Left ventricle myocardium inferior (tissue), 1 donor: ENCODE data around the gene RNF32. TPM values are rescaled to one million over a fixed set of nuclear protein-coding genes. Genes with fewer than 3 reads are reported as not detected.
A peak's percentile ranks its signal among the peaks of the same experiment; 100 is the strongest.

Experiments used
- DNase-seq: peaks from one replicate; pipeline ENCODE4 v3.0.0-alpha.2; 2020
- H3K27ac ChIP-seq: fragments of 200-600 bp; replicated peaks from 2 replicates; pipeline ENCODE4 v1.8.0; 2021
- H3K27me3 ChIP-seq: fragments of 200-600 bp; 2 replicates; pipeline ENCODE4 v1.8.0; 2021; ENCODE audit warnings: low read depth
- H3K36me3 ChIP-seq: fragments of 200-600 bp; 2 replicates; pipeline ENCODE4 v1.8.0; 2021
- H3K4me1 ChIP-seq: fragments of 200-600 bp; 2 replicates; pipeline ENCODE4 v1.8.0; 2021
- H3K4me3 ChIP-seq: fragments of 200-600 bp; 2 replicates; pipeline ENCODE4 v1.8.0; 2021; ENCODE audit warnings: mild to moderate bottlenecking, moderate library complexity
- H3K9me3 ChIP-seq: fragments of 200-600 bp; replicated peaks from 2 replicates; pipeline ENCODE4 v1.8.0; 2021
- CTCF ChIP-seq: fragments of 200-600 bp; IDR thresholded peaks from 2 replicates; pipeline ENCODE4 v1.8.0; 2021; ENCODE audit warnings: antibody characterized with exemption, mild to moderate bottlenecking, borderline replicate concordance
- intact Hi-C: fragments of 100-400 bp; cut with micrococcal nuclease; formaldehyde crosslinking; loops from one replicate; pipeline ENCODE4 v1.11.0; 2022
- long read RNA-seq: library from polyadenylated mRNA; unstranded; transcript quantifications from one replicate; pipeline ENCODE4 v2.0.0, GENCODE V29; 2021
- total RNA-seq: library from RNA; stranded (reverse); fragmentation: NEBNext Ultra II Directional; extraction: Animal tissue kit (Norgen Biotek cat#: 25700); gene quantifications from one replicate; pipeline ENCODE4 v1.2.1, GENCODE V29; 2021
- donor health status: DM: no; HTN: yes; CAD: no; lungs with severe emphysema.

The RNF32 gene
- not detected for total RNA-seq
- long read RNA-seq, result 0 reads

- no peaks in the 10 kb centered on the region for H3K9me3 ChIP-seq
- peak within 1 kb of the TSS; percentile 87 for H3K4me3 ChIP-seq
- DNase-seq, result peak; percentile 96
- intact Hi-C loops, result no loop called here
- H3K27ac ChIP-seq, result peak within 1 kb of the TSS; percentile 71
- TF ChIP-seq CTCF, result no peak
- no peaks in the 10 kb centered on the region for H3K36me3 ChIP-seq
- peaks cover 10% of the 10 kb centered on the region for H3K27me3 ChIP-seq
- peaks cover 25% of the 10 kb centered on the region for H3K4me1 ChIP-seq
These were observed at the start of gene RNF32 for GRCh38 chr7:156640257-156640948. Gene RNF32 (plus strand): TSS chr7:156640774. CDS start chr7:156643878, 3,104 bp downstream.

- H3K27me3 ChIP-seq, result no peaks in the 10 kb centered on the region
- H3K36me3 ChIP-seq, result no peaks in the 10 kb centered on the region
- H3K4me3 ChIP-seq, result no peak overlapping the region
- peaks cover 34% of the 10 kb centered on the region for H3K9me3 ChIP-seq
- no peaks in the 10 kb centered on the region for H3K4me1 ChIP-seq
- DNase-seq, result no peak
- intact Hi-C loops, result no loop called here
- H3K27ac ChIP-seq, result no peak overlapping the region
- no peak for TF ChIP-seq CTCF
These were observed 48.3 kb upstream of the RNF32 start for GRCh38 chr7:156592155-156592884.

GRCh38 chr7:156594283-156595080 is 46.1 kb upstream of the RNF32 start:
- H3K4me1 ChIP-seq, result no peaks in the 10 kb centered on the region
- H3K27ac ChIP-seq, result no peak overlapping the region
- TF ChIP-seq CTCF, result no peak
- no peak for DNase-seq
- peaks cover 40% of the 10 kb centered on the region for H3K9me3 ChIP-seq
- intact Hi-C loops, result no loop called here
- no peaks in the 10 kb centered on the region for H3K36me3 ChIP-seq
- H3K27me3 ChIP-seq, result no peaks in the 10 kb centered on the region
- no peak overlapping the region for H3K4me3 ChIP-seq

- Histone ChIP-seq H3K4me1 (no peaks in the 10 kb centered on the region), H3K4me3 (no peak overlapping the region)
These were observed 40.1 kb upstream of the RNF32 start for GRCh38 chr7:156600496-156600895.

More at GRCh38 chr7:156600496-156600895, 40.1 kb upstream of the RNF32 start:
- DNase-seq, result no peak
- Histone ChIP-seq H3K9me3 (peaks cover 6% of the 10 kb centered on the region), H3K27ac (no peak overlapping the region), H3K27me3 (peaks cover 18% of the 10 kb centered on the region), H3K36me3 (no peaks in the 10 kb centered on the region)
- intact Hi-C loops, result no loop called here
- TF ChIP-seq CTCF, result no peak
